Mesenchymal stem cell (in vitro differentiated cells and primary cell): ENCODE measurements around the gene ASPM.

ENCODE experiments used
- DNase-seq: peaks from one replicate; pipeline ENCODE4 v3.0.0-alpha.2; 2013
- H2AFZ ChIP-seq: one replicate; pipeline ENCODE4 v1.6.1; 2013; ENCODE audit warnings: low read depth, mild to moderate bottlenecking, control low read depth, inconsistent platforms, low read length, moderate library complexity
- H2AK5ac ChIP-seq: 2 replicates; pipeline ENCODE4 v1.6.1; 2013; ENCODE audit warnings: low read length, moderate library complexity, mild to moderate bottlenecking, inconsistent platforms; ENCODE audit not compliant: severe bottlenecking
- H2BK120ac ChIP-seq: one replicate; pipeline ENCODE4 v1.6.1; 2013; ENCODE audit warnings: low read depth, mild to moderate bottlenecking, inconsistent platforms, low read length, moderate library complexity
- H2BK12ac ChIP-seq, 2 experiments: one replicate each; pipeline ENCODE4 v1.6.1; 2013; ENCODE audit warnings: inconsistent platforms in 2 of 2, low read length in 2 of 2, mild to moderate bottlenecking in 2 of 2, moderate library complexity in 2 of 2, control low read depth in 1 of 2
- H2BK15ac ChIP-seq: one replicate; pipeline ENCODE4 v1.6.1; 2013; ENCODE audit warnings: mild to moderate bottlenecking, low read depth, inconsistent platforms; ENCODE audit not compliant: poor library complexity, severe bottlenecking
- H2BK5ac ChIP-seq: 2 replicates; pipeline ENCODE4 v1.6.1; 2013; ENCODE audit warnings: low read depth, mild to moderate bottlenecking, low read length, control low read depth, inconsistent platforms; ENCODE audit not compliant: poor library complexity, severe bottlenecking
- H3K14ac ChIP-seq, 2 experiments: one replicate each; pipeline ENCODE4 v1.6.1; 2013; ENCODE audit warnings: inconsistent platforms in 2 of 2, low read length in 2 of 2, control low read depth in 1 of 2, mild to moderate bottlenecking in 1 of 2, moderate library complexity in 1 of 2
- H3K18ac ChIP-seq, 2 experiments: one replicate each; pipeline ENCODE4 v1.6.1; 2013; ENCODE audit warnings: inconsistent platforms in 2 of 2, low read length in 2 of 2, control low read depth in 1 of 2, low read depth in 1 of 2, mild to moderate bottlenecking in 1 of 2
- H3K23ac ChIP-seq, 2 experiments: one replicate each; pipeline ENCODE4 v1.6.1; 2013; ENCODE audit warnings: inconsistent platforms in 2 of 2, low read length in 2 of 2, mild to moderate bottlenecking in 2 of 2, moderate library complexity in 2 of 2, control low read depth in 1 of 2
- H3K27ac ChIP-seq: 2 replicates; pipeline ENCODE4 v1.5.1; 2013; ENCODE audit warnings: mild to moderate bottlenecking, moderate library complexity, low read length, control low read depth, inconsistent platforms; ENCODE audit not compliant: poor library complexity, severe bottlenecking
- H3K27me3 ChIP-seq, 2 experiments: 2 replicates each; pipeline versions ENCODE4 v1.6.1 to v1.7.0; 2013; ENCODE audit warnings: low read length in 2 of 2, mild to moderate bottlenecking in 2 of 2, moderate library complexity in 2 of 2, control low read depth in 1 of 2, inconsistent platforms in 1 of 2; ENCODE audit not compliant: control insufficient read depth in 1 of 2, insufficient read depth in 1 of 2
- H3K36me3 ChIP-seq, 2 experiments: 2 replicates each; pipeline versions ENCODE4 v1.6.1 to v1.7.0; 2013; ENCODE audit warnings: low read length in 2 of 2, control low read depth in 1 of 2, inconsistent platforms in 1 of 2, low read depth in 1 of 2, mild to moderate bottlenecking in 1 of 2; ENCODE audit not compliant: insufficient read depth in 2 of 2, control insufficient read depth in 1 of 2
- H3K4ac ChIP-seq, 2 experiments: one replicate each; pipeline ENCODE4 v1.6.1; 2013; ENCODE audit warnings: inconsistent platforms in 2 of 2, low read length in 2 of 2, mild to moderate bottlenecking in 2 of 2, moderate library complexity in 2 of 2, control low read depth in 1 of 2, low read depth in 1 of 2
- H3K4me1 ChIP-seq: 2 replicates; pipeline ENCODE4 v1.6.1; 2013; ENCODE audit warnings: low read depth, low read length, control low read depth; ENCODE audit not compliant: control insufficient read depth, insufficient read depth
- H3K4me2 ChIP-seq: 2 replicates; pipeline ENCODE4 v1.6.1; 2013; ENCODE audit warnings: low read length, mild to moderate bottlenecking, inconsistent platforms; ENCODE audit not compliant: poor library complexity, severe bottlenecking
- H3K4me3 ChIP-seq, 2 experiments: 2 replicates each; pipeline versions ENCODE4 v1.5.1 to v1.7.0; 2013; ENCODE audit warnings: low read length in 2 of 2, mild to moderate bottlenecking in 2 of 2, control low read depth in 1 of 2, low read depth in 1 of 2; ENCODE audit not compliant: insufficient read depth in 1 of 2
- H3K79me1 ChIP-seq: replicated peaks from 2 replicates; pipeline ENCODE4 v1.6.1; 2013; ENCODE audit warnings: mild to moderate bottlenecking, control low read depth, low read length, inconsistent platforms; ENCODE audit not compliant: poor library complexity, severe bottlenecking
- H3K9ac ChIP-seq: 2 replicates; pipeline ENCODE4 v1.7.0; 2013; ENCODE audit warnings: mild to moderate bottlenecking, low read length, moderate library complexity
- H3K9me3 ChIP-seq: 2 replicates; pipeline ENCODE4 v1.7.0; 2013; ENCODE audit warnings: mild to moderate bottlenecking, low read length; ENCODE audit not compliant: control insufficient read depth
- H4K8ac ChIP-seq: one replicate; pipeline ENCODE4 v1.6.1; 2013; ENCODE audit warnings: inconsistent platforms, mild to moderate bottlenecking, low read length, moderate library complexity
- H4K91ac ChIP-seq: one replicate; pipeline ENCODE4 v1.6.1; 2013; ENCODE audit warnings: mild to moderate bottlenecking, low read length, inconsistent platforms
- WGBS: methylation state at CpG from one replicate; pipeline ENCODE4 v1.1.7; 2013; ENCODE audit warnings: mixed read lengths; 5-methylcytosine and 5-hydroxymethylcytosine counted together

ASPM gene

GRCh38 chr1:197178998-197179397, 32.5 kb upstream of the ASPM start:
- Histone ChIP-seq H2BK12ac (no peak overlapping the region), H4K91ac (no peak overlapping the region), H2AFZ (no peak overlapping the region), H3K4me3 (no peak overlapping the region), H4K8ac (no peak overlapping the region), H3K23ac (no peak overlapping the region), H3K4me2 (no peak overlapping the region), H2BK120ac (no peak overlapping the region), H3K18ac (no peak overlapping the region), H2BK15ac (no peak overlapping the region), H3K79me1 (peaks cover 2% of the 10 kb centered on the region), H3K27ac (no peak overlapping the region), H3K14ac (no peak overlapping the region), H3K4me1 (no peaks in the 10 kb centered on the region), H3K9me3 (no peaks in the 10 kb centered on the region), H3K36me3 (peaks cover 0 to 80% of the 10 kb centered on the region in 2 experiments), H3K9ac (peak overlapping the region; percentile 73), H2BK5ac (no peak overlapping the region), H3K27me3 (no peaks in the 10 kb centered on the region), H2AK5ac (no peak overlapping the region), H3K4ac (no peak overlapping the region)
- peak; percentile 71 for DNase-seq
- WGBS, result 0% methylated on average over 1 of the region's 1 CpG

- Histone ChIP-seq H3K27me3 (no peaks in the 10 kb centered on the region), H2AFZ (no peak overlapping the region), H3K4me1 (no peaks in the 10 kb centered on the region), H3K14ac (no peak overlapping the region), H2BK120ac (no peak overlapping the region), H4K91ac (no peak overlapping the region), H4K8ac (no peak overlapping the region), H3K36me3 (peaks cover 0 to 72% of the 10 kb centered on the region in 2 experiments), H3K4me3 (no peak overlapping the region), H3K18ac (no peak overlapping the region), H3K4me2 (no peak overlapping the region), H2BK5ac (no peak overlapping the region), H3K27ac (no peak overlapping the region), H3K9me3 (no peaks in the 10 kb centered on the region), H3K4ac (no peak overlapping the region), H2AK5ac (no peak overlapping the region), H3K23ac (no peak overlapping the region), H3K79me1 (peaks cover 2% of the 10 kb centered on the region), H2BK12ac (no peak overlapping the region), H2BK15ac (no peak overlapping the region), H3K9ac (no peak overlapping the region)
- 90% methylated on average over 2 of the region's 2 CpGs for WGBS
- no peak for DNase-seq
Observed at GRCh38 chr1:197174818-197175217, 28.3 kb upstream of the ASPM start.

- Histone ChIP-seq H3K36me3 (peaks cover 0 to 73% of the 10 kb centered on the region in 2 experiments), H2AK5ac (no peak overlapping the region), H3K14ac (no peak overlapping the region), H4K91ac (no peak overlapping the region), H2BK12ac (no peak overlapping the region), H2AFZ (no peak overlapping the region), H3K27ac (no peak overlapping the region), H3K4me2 (no peak overlapping the region), H3K9ac (no peak overlapping the region), H3K23ac (no peak overlapping the region), H3K4ac (no peak overlapping the region), H3K18ac (no peak overlapping the region), H3K4me1 (no peaks in the 10 kb centered on the region), H3K27me3 (no peaks in the 10 kb centered on the region), H4K8ac (no peak overlapping the region), H3K9me3 (no peaks in the 10 kb centered on the region), H3K79me1 (peaks cover 2% of the 10 kb centered on the region), H3K4me3 (no peak overlapping the region), H2BK15ac (no peak overlapping the region), H2BK5ac (no peak overlapping the region), H2BK120ac (no peak overlapping the region)
- 75% methylated on average over 1 of the region's 5 CpGs for WGBS
- peak; percentile 69 for DNase-seq
Observed at GRCh38 chr1:197173571-197174507, 27.4 kb upstream of the ASPM start.

GRCh38 chr1:197171531-197171930, 25.1 kb upstream of the ASPM start:
- Histone ChIP-seq H3K27ac (no peak overlapping the region), H2AK5ac (no peak overlapping the region), H2BK12ac (no peak overlapping the region), H2AFZ (no peak overlapping the region), H2BK5ac (no peak overlapping the region), H3K4me2 (no peak overlapping the region), H3K27me3 (no peaks in the 10 kb centered on the region), H3K4ac (no peak overlapping the region), H3K9me3 (no peaks in the 10 kb centered on the region), H3K79me1 (peaks cover 2% of the 10 kb centered on the region), H3K36me3 (peaks cover 3 to 69% of the 10 kb centered on the region in 2 experiments), H2BK120ac (no peak overlapping the region), H3K9ac (peak overlapping the region; percentile 24), H3K18ac (no peak overlapping the region), H3K14ac (no peak overlapping the region), H2BK15ac (no peak overlapping the region), H3K23ac (no peak overlapping the region), H3K4me3 (no peak overlapping the region), H4K91ac (no peak overlapping the region), H3K4me1 (no peaks in the 10 kb centered on the region), H4K8ac (no peak overlapping the region)
- no peak for DNase-seq
- WGBS, result no CpG with 5 or more reads among the region's 2 CpGs
